ENCODE data around the gene CSKMT. TPM values are rescaled to one million over a fixed set of nuclear protein-coding genes. Genes with fewer than 3 reads are reported as not detected.

Gene CSKMT
- total RNA-seq, 1 experiment from 2014 or later = 63.5 TPM

- Histone ChIP-seq H3K4me3 (replicated peaks in 1 of 2; ENCODE audit: low read depth in 1 of 2, low read length in 2 of 2) (no peak overlapping the region), H3K27ac (ENCODE audit: low read depth, low read length) (no peak overlapping the region), H3K4me1 (ENCODE audit: control insufficient read depth in 1 of 2, insufficient read depth in 2 of 2, low read length in 2 of 2) (no peaks in the 10 kb centered on the region), H3K9me2 (ENCODE audit: insufficient read depth) (no peaks in the 10 kb centered on the region), H2AFZ (ENCODE audit: low read depth, low read length, poor library complexity, severe bottlenecking) (no peak overlapping the region), H3K36me3 (ENCODE audit: control insufficient read depth in 1 of 2, insufficient read depth in 2 of 2, low read length in 2 of 2) (peaks cover 18 to 27% of the 10 kb centered on the region in 2 experiments; a peak in 3 of 4 replicates), H3K79me2 (ENCODE audit: insufficient read depth, low read length) (no peaks in the 10 kb centered on the region), H3K9ac (ENCODE audit: low read length) (no peak overlapping the region), H3K4me2 (ENCODE audit: low read length) (no peak overlapping the region), H4K20me1 (ENCODE audit: insufficient read depth) (no peaks in the 10 kb centered on the region), H3K27me3 (ENCODE audit: insufficient read depth, low read length) (no peaks in the 10 kb centered on the region), H3K9me3 (ENCODE audit: control insufficient read depth in 1 of 2, insufficient read depth in 1 of 2, low read depth in 1 of 2, low read length in 2 of 2) (no peaks in the 10 kb centered on the region)
- no peak for TF ChIP-seq CTCF (IDR thresholded peaks at IDR 0.05 in 2 of 3, conservative IDR thresholded peaks at IDR 0.05 in 1 of 3; ENCODE audit: borderline replicate concordance in 1 of 3, insufficient read depth in 1 of 3, low read depth in 2 of 3, low read length in 2 of 3)
- TF ChIP-seq RAD21 (IDR thresholded peaks at IDR 0.05; ENCODE audit: low read depth) = no peak
- TF ChIP-seq MAX (IDR thresholded peaks at IDR 0.05) = no peak
- TF ChIP-seq ZFX (IDR thresholded peaks at IDR 0.05) = no peak
- TF ChIP-seq, protein P1, sequence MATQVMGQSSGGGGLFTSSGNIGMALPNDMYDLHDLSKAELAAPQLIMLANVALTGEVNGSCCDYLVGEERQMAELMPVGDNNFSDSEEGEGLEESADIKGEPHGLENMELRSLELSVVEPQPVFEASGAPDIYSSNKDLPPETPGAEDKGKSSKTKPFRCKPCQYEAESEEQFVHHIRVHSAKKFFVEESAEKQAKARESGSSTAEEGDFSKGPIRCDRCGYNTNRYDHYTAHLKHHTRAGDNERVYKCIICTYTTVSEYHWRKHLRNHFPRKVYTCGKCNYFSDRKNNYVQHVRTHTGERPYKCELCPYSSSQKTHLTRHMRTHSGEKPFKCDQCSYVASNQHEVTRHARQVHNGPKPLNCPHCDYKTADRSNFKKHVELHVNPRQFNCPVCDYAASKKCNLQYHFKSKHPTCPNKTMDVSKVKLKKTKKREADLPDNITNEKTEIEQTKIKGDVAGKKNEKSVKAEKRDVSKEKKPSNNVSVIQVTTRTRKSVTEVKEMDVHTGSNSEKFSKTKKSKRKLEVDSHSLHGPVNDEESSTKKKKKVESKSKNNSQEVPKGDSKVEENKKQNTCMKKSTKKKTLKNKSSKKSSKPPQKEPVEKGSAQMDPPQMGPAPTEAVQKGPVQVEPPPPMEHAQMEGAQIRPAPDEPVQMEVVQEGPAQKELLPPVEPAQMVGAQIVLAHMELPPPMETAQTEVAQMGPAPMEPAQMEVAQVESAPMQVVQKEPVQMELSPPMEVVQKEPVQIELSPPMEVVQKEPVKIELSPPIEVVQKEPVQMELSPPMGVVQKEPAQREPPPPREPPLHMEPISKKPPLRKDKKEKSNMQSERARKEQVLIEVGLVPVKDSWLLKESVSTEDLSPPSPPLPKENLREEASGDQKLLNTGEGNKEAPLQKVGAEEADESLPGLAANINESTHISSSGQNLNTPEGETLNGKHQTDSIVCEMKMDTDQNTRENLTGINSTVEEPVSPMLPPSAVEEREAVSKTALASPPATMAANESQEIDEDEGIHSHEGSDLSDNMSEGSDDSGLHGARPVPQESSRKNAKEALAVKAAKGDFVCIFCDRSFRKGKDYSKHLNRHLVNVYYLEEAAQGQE (IDR thresholded peaks at IDR 0.05; ENCODE audit: low read depth) = no peak
- TF ChIP-seq SRF (IDR thresholded peaks at IDR 0.05; ENCODE audit: low read depth) = no peak
- no peak for TF ChIP-seq ELF1 (IDR thresholded peaks at IDR 0.05; ENCODE audit: borderline replicate concordance, low read depth)
- no peak for TF ChIP-seq EZH2phosphoT487 (IDR thresholded peaks at IDR 0.05; ENCODE audit: borderline replicate concordance)
- TF ChIP-seq CEBPB (IDR thresholded peaks at IDR 0.05; ENCODE audit: low read depth) = no peak
- no peak for TF ChIP-seq FOSL1 (IDR thresholded peaks at IDR 0.05; ENCODE audit: low read depth)
- TF ChIP-seq YY1 (IDR thresholded peaks at IDR 0.05; ENCODE audit: extremely low read depth, insufficient replicate concordance, low read depth, low read length) = no peak
- TF ChIP-seq ZBTB33 (IDR thresholded peaks at IDR 0.05; ENCODE audit: extremely low read depth, insufficient replicate concordance, low read length) = no peak
- no peak for TF ChIP-seq SP1 (IDR thresholded peaks at IDR 0.05; ENCODE audit: low read depth)
- no peak for TF ChIP-seq ZNF274 (IDR thresholded peaks at IDR 0.05; ENCODE audit: low read depth, low read length)
- TF ChIP-seq EZH2 (IDR thresholded peaks at IDR 0.05) = no peak
- TF ChIP-seq TCF7L2 (IDR thresholded peaks at IDR 0.05; ENCODE audit: borderline replicate concordance, extremely low read depth, insufficient read depth, insufficient read length) = no peak
- no peak for TF ChIP-seq ATF3 (IDR thresholded peaks at IDR 0.05)
- TF ChIP-seq CBX3 (IDR thresholded peaks at IDR 0.05; ENCODE audit: low read depth) = no peak
- ChIA-PET RAD21 (ENCODE audit: low non-redundant PET in 1 of 2, low total read pairs in 2 of 2, uncharacterized antibody in 2 of 2, unreplicated experiment in 2 of 2) (no interaction called here), CTCF (no interaction called here), POLR2A (interaction anchor here (1.3 kb wide), 1 partner anchor 24 kb away, joined by 4 read pairs; the partner anchor contains the start of genes C11orf98 and CSKMT)
- no TSS peak for BruUV-seq (replicated peaks)
- DNase-seq (ENCODE audit: low read depth, low spot score) (no peak), ATAC-seq (no peak)
- intact Hi-C loops (cut with micrococcal nuclease) = no loop called here
These were observed 23.4 kb downstream of the CSKMT start for GRCh38 chr11:62688491-62688890.

All from HCT116 (cell line).